K562 (cell line): Measurements from ENCODE around the gene DAG1. TPM values are rescaled to one million over a fixed set of nuclear protein-coding genes. Genes with fewer than 3 reads are reported as not detected.

Source experiments
- ADNP ChIP-seq: fragments of 200-800 bp; sonication (Bioruptor generic); IDR thresholded peaks from 2 replicates; pipeline ENCODE4 v1.6.1; 2016; ENCODE audit warnings: missing genetic modification characterization, missing compliant biosample characterization
- CCAR2 ChIP-seq: fragments of 200-400 bp; formaldehyde crosslinking; IDR thresholded peaks from 2 replicates; pipeline ENCODE4 v1.6.1; 2017; ENCODE audit warnings: mild to moderate bottlenecking, low read depth, low read length
- DNMT1 ChIP-seq: fragments of 450-650 bp; IDR thresholded peaks from 2 replicates; pipeline ENCODE4 v1.6.1; 2016; ENCODE audit warnings: antibody characterized with exemption, mild to moderate bottlenecking
- NFYB ChIP-seq: IDR thresholded peaks from 2 replicates; pipeline ENCODE4 v1.6.1; 2011; ENCODE audit warnings: mild to moderate bottlenecking, moderate library complexity; ENCODE audit not compliant: insufficient read length; ENCODE audit errors: extremely low read depth
- NR2C2 ChIP-seq, 2 experiments: fragments of 200-800 bp in 1 of 2; sonication (Bioruptor generic) in 1 of 2; sonication (generic) in 1 of 2; formaldehyde crosslinking in 1 of 2; IDR thresholded peaks; 2 replicates each; pipeline versions ENCODE4 v1.6.1 to v1.8.0; 2016 to 2022; ENCODE audit warnings: mild to moderate bottlenecking in 1 of 2, missing compliant biosample characterization in 1 of 2, missing genetic modification characterization in 1 of 2, missing genetic modification reagents in 1 of 2
- ZBTB7A ChIP-seq: IDR thresholded peaks from 2 replicates; pipeline ENCODE4 v1.6.1; 2011; ENCODE audit warnings: low read depth, mild to moderate bottlenecking, low read length, moderate library complexity, borderline replicate concordance; ENCODE audit not compliant: control insufficient read depth
- ZC3H8 ChIP-seq: fragments of 450-650 bp; IDR thresholded peaks from 2 replicates; pipeline ENCODE4 v1.6.1; 2017
- ZNF444 ChIP-seq: fragments of 250-450 bp; sonication (Bioruptor Pico); IDR thresholded peaks from 2 replicates; pipeline ENCODE4 v1.4.0; 2020; ENCODE audit warnings: mild to moderate bottlenecking, moderate library complexity
- polyA plus RNA-seq, 8 experiments: library from polyadenylated mRNA; depleted of rRNA in 4 of 8; stranded (reverse) in 5 of 8; unstranded in 3 of 8; fragments of >200 nt; fragmentation: Nextera tagmentation in 2 of 8; fragmentation: Illumina TruSeq in 1 of 8; extraction: Ambion mirVana in 2 of 8; extraction: Trizol in 1 of 8; gene quantifications; 2 replicates each; pipeline versions ENCODE4 v1.2.1 to v1.2.3, GENCODE V29; 2011 to 2014; ENCODE audit warnings: inconsistent platforms in 1 of 8, missing spikeins in 1 of 8
- total RNA-seq, 7 experiments: library from RNA; depleted of rRNA in 6 of 7; stranded (reverse); fragments of >200 nt in 6 of 7; fragmentation: Illumina TruSeq in 2 of 7; extraction: Trizol in 2 of 7; gene quantifications; 2 replicates each; pipeline versions ENCODE4 v1.2.1 to v1.2.3, GENCODE V29; 2011 to 2021; ENCODE audit warnings: low replicate concordance in 1 of 7
- TF ChIP-seq, protein P1 (sequence below): fragments of 250-450 bp; sonication (Bioruptor Pico); IDR thresholded peaks from 2 replicates; pipeline ENCODE4 v1.5.0; 2022; ENCODE audit warnings: mild to moderate bottlenecking
- TF ChIP-seq, protein P2 (sequence below): sonication (generic); formaldehyde crosslinking; IDR thresholded peaks from 2 replicates; pipeline ENCODE4 v1.8.0; 2022; ENCODE audit warnings: missing genetic modification reagents, mild to moderate bottlenecking, borderline replicate concordance
- TF ChIP-seq, protein P3 (sequence below): sonication (generic); IDR thresholded peaks from 2 replicates; pipeline ENCODE4 v1.6.1; 2016

The DAG1 gene
- total and polyA plus RNA-seq, 9 of the 15 experiments (the other 6 are each of a cell fraction or from before 2014, with no cell fraction given): 0.29 to 19.6 (median 8.2) TPM

DNA sequence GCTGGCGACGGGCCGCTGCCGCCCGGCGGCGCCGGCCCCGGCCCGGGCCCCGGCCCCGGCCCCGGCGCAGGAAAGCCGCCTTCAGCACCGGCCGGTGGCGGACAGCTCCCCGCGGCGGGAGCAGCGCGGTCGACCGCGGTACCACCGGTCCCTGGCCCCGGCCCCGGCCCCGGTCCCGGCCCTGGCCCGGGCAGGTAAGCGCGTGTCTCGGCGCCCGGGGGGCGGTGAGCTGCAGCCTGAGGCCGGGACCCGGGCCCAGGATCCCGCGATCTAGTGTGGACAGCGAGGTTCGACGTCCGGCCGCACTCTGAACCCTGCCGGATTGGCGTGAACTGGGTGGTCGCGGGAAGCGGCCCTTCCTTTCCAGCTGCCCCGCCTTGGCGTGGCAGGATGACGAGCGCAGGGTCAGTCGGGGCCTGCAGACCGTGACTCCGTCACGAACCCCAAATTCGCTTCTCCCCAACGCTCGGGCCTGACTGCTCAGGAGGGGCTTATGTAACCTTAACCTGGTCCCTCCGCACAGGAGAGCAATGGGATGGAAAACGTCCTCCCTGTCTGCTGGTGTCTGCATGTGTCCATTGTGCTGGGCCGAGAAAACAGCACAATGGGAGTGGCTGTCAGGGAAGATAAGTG, 84.7 kb downstream of the DAG1 start (continued):
- TF ChIP-seq ZNF444 (CRISPR knock-in tag) (no peak), ZC3H8 (no peak), NFYB (no peak), ZBTB7A (peak; percentile 33; the same call in 1 of the 2 replicates), DNMT1 (no peak), CCAR2 (no peak), NR2C2 (CRISPR knock-in tag; IDR thresholded peaks at IDR 0.05) (no peak), NR2C2 (tag; IDR thresholded peaks at IDR 0.05) (peak; percentile 16; the same call in 1 of the 2 replicates), ADNP (tag) (no peak)
- TF ChIP-seq, protein P1, sequence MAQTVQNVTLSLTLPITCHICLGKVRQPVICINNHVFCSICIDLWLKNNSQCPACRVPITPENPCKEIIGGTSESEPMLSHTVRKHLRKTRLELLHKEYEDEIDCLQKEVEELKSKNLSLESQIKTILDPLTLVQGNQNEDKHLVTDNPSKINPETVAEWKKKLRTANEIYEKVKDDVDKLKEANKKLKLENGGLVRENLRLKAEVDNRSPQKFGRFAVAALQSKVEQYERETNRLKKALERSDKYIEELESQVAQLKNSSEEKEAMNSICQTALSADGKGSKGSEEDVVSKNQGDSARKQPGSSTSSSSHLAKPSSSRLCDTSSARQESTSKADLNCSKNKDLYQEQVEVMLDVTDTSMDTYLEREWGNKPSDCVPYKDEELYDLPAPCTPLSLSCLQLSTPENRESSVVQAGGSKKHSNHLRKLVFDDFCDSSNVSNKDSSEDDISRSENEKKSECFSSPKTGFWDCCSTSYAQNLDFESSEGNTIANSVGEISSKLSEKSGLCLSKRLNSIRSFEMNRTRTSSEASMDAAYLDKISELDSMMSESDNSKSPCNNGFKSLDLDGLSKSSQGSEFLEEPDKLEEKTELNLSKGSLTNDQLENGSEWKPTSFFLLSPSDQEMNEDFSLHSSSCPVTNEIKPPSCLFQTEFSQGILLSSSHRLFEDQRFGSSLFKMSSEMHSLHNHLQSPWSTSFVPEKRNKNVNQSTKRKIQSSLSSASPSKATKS (CRISPR knock-in tag): no peak
- TF ChIP-seq, protein P2, sequence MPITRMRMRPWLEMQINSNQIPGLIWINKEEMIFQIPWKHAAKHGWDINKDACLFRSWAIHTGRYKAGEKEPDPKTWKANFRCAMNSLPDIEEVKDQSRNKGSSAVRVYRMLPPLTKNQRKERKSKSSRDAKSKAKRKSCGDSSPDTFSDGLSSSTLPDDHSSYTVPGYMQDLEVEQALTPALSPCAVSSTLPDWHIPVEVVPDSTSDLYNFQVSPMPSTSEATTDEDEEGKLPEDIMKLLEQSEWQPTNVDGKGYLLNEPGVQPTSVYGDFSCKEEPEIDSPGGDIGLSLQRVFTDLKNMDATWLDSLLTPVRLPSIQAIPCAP (CRISPR knock-in tag): no peak
- TF ChIP-seq, protein P3, sequence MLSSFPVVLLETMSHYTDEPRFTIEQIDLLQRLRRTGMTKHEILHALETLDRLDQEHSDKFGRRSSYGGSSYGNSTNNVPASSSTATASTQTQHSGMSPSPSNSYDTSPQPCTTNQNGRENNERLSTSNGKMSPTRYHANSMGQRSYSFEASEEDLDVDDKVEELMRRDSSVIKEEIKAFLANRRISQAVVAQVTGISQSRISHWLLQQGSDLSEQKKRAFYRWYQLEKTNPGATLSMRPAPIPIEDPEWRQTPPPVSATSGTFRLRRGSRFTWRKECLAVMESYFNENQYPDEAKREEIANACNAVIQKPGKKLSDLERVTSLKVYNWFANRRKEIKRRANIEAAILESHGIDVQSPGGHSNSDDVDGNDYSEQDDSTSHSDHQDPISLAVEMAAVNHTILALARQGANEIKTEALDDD: no peak
